ENCODE results near the gene SRP14. TPM values are rescaled to one million over a fixed set of nuclear protein-coding genes. Genes with fewer than 3 reads are reported as not detected.
A peak's percentile ranks its signal among the peaks of the same experiment; 100 is the strongest.

SRP14 gene
- total RNA-seq, 3 donors from 2014 or later: 279 to 310 (median 299) TPM

- H3K4me3 ChIP-seq: no peak overlapping the region
- intact Hi-C loops (cut with DNase I; ENCODE audit: low total_unique reads): no loop called here
Observed at GRCh38 chr15:40032125-40032839, 6.7 kb downstream of the SRP14 start.

GRCh38 chr15:40031300-40031699, 7.7 kb downstream of the SRP14 start:
- Histone ChIP-seq H3K27ac (peak overlapping the region in 1 of 2 donors; percentile 36), H3K36me3 (peaks cover under 1% of the 10 kb centered on the region), H3K9me3 (no peaks in the 10 kb centered on the region), H3K4me3 (no peak overlapping the region), H3K4me1 (no peaks in the 10 kb centered on the region), H3K27me3 (no peaks in the 10 kb centered on the region)
- intact Hi-C loops (cut with DNase I; ENCODE audit: low total_unique reads): no loop called here
- TF ChIP-seq POLR2A (IDR thresholded peaks at IDR 0.05) (no peak), POLR2AphosphoS5 (IDR thresholded peaks at IDR 0.05) (no peak), CTCF (IDR thresholded peaks at IDR 0.05) (no peak)
- DNase-seq (ENCODE audit: low spot score in 2 of 2): no peak

More at GRCh38 chr15:40032125-40032839, 6.7 kb downstream of the SRP14 start:
- DNase-seq (ENCODE audit: low spot score in 2 of 2): no peak
- Histone ChIP-seq H3K36me3 (peaks cover 3% of the 10 kb centered on the region), H3K27ac (peak overlapping the region; percentile 36 to 46), H3K9me3 (no peaks in the 10 kb centered on the region), H3K4me1 (no peaks in the 10 kb centered on the region), H3K27me3 (no peaks in the 10 kb centered on the region)
- TF ChIP-seq POLR2AphosphoS5 (IDR thresholded peaks at IDR 0.05) (peak in 1 of 3 donors; percentile 12), CTCF (IDR thresholded peaks at IDR 0.05) (no peak), POLR2A (IDR thresholded peaks at IDR 0.05) (no peak)

GRCh38 chr15:40029979-40030893, 8.7 kb downstream of the SRP14 start:
- Histone ChIP-seq H3K27me3 (no peaks in the 10 kb centered on the region), H3K36me3 (no peaks in the 10 kb centered on the region), H3K4me3 (no peak overlapping the region), H3K9me3 (no peaks in the 10 kb centered on the region), H3K4me1 (no peaks in the 10 kb centered on the region), H3K27ac (peak overlapping the region in 1 of 2 donors; percentile 51)
- intact Hi-C loops (cut with DNase I; ENCODE audit: low total_unique reads): no loop called here
- TF ChIP-seq CTCF (IDR thresholded peaks at IDR 0.05): peak in 1 of 3 donors; percentile 11
- no peak for TF ChIP-seq POLR2AphosphoS5 (IDR thresholded peaks at IDR 0.05)
- TF ChIP-seq POLR2A (IDR thresholded peaks at IDR 0.05): no peak
- DNase-seq (ENCODE audit: low spot score in 2 of 2): no peak

- TF ChIP-seq POLR2A (IDR thresholded peaks at IDR 0.05): no peak
- TF ChIP-seq CTCF (IDR thresholded peaks at IDR 0.05): no peak
- TF ChIP-seq POLR2AphosphoS5 (IDR thresholded peaks at IDR 0.05): no peak
- no peak for DNase-seq (ENCODE audit: low spot score in 2 of 2)
- no peaks in the 10 kb centered on the region for H3K9me3 ChIP-seq
- intact Hi-C loops (cut with DNase I; ENCODE audit: low total_unique reads): no loop called here
- H3K36me3 ChIP-seq: no peaks in the 10 kb centered on the region
- H3K27ac ChIP-seq: peak overlapping the region in 1 of 2 donors; percentile 57
- H3K4me3 ChIP-seq: no peak overlapping the region
- no peaks in the 10 kb centered on the region for H3K4me1 ChIP-seq
- no peaks in the 10 kb centered on the region for H3K27me3 ChIP-seq
Observed at GRCh38 chr15:40028853-40029252, 10.1 kb downstream of the SRP14 start.

GRCh38 chr15:40028193-40028592, 10.8 kb downstream of the SRP14 start:
- no peaks in the 10 kb centered on the region for H3K36me3 ChIP-seq
- DNase-seq (ENCODE audit: low spot score in 2 of 2): no peak
- H3K27ac ChIP-seq: peak overlapping the region in 1 of 2 donors; percentile 57
- no peaks in the 10 kb centered on the region for H3K9me3 ChIP-seq
- no peak for TF ChIP-seq CTCF (IDR thresholded peaks at IDR 0.05)
- TF ChIP-seq POLR2AphosphoS5 (IDR thresholded peaks at IDR 0.05): no peak
- no peak for TF ChIP-seq POLR2A (IDR thresholded peaks at IDR 0.05)
- H3K4me1 ChIP-seq: no peaks in the 10 kb centered on the region
- intact Hi-C loops (cut with DNase I; ENCODE audit: low total_unique reads): no loop called here
- H3K27me3 ChIP-seq: no peaks in the 10 kb centered on the region
- no peak overlapping the region for H3K4me3 ChIP-seq
